ENCODE results near the gene CLEC16A.
A peak's percentile ranks its signal among the peaks of the same experiment; 100 is the strongest.
"Not testable (repeated sequence)": the region's sequence is repeated elsewhere in the genome, so short reads cannot be mapped to it uniquely, and the experiment has no call there.

The CLEC16A gene

DNA sequence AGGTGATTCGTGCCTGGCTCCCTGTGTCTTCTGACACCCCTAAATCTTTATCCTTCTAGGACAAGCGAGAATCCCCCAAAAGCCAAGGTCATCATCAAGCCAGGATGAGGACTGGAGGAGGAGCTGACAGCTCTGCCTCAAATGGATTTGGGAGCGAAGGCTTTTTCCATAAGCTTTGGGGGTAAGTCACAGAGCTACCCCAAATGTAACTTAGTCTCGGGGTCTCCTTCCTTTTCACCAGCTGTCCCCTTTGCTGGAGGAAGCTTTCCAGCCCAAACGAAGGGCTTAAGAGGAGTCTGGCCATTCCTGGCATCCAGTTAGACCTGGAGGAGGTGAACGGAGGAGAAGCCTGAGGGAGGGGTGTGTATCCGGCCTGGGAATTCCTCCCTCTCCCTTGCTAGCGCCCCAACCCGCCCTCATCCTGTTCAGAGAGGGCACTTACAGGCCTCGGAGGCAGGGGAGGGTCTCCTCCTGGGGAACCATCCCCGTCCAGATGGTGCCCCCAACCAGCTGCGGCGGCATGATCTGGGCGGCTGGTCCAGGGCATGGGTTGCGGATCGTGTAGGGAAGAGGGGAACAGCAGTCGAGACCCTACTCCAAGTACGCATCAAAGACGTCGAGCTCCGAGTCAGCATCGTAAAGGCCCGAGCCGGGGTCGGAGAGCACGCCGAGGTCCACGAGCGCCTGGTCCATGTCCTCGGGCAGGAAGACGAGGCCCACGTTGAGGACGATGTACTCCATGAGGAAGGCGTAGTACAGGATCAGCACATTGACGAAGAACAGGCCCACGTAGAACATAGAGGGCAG lies 3.0 kb upstream of the CLEC16A start:
- DNase-seq (ENCODE audit: low read depth) = peak; percentile 44

DNA sequence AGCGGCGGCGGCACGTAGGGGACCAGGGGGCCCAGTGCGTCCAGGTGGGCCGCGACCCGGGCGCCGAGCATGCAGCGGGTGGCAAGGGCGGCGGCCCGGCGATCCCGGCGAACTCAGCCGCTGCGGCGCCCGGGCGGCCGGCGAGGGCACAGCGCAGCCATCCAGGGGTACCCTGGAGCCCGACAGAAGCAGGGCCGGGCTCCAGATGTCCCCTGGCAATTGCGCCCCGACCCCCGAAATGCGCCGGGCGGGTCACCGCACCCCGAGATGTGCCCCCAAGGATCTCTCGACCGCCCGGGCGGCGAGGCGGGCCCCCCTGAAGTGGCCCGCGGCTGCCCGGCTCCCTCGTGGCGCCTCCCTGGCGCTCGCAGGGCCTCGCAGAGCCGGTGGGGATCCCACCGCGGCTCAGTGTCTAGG lies 2.4 kb upstream of the CLEC16A start:
- DNase-seq (ENCODE audit: low read depth) = not testable (repeated sequence)

GRCh38 chr16:10942352-10943063 lies 1.9 kb upstream of the CLEC16A start, which contains the start of gene DEXI:
Gene DEXI (minus strand): TSS chr16:10942468. CDS start chr16:10942005, 463 bp downstream.
- peak; percentile 90 for DNase-seq (ENCODE audit: low read depth)

GRCh38 chr16:10943064-10943353 lies 1.4 kb upstream of the CLEC16A start:
- DNase-seq (ENCODE audit: low read depth) = no peak

GRCh38 chr16:10945065-10945787 lies 862 bp downstream of the CLEC16A start:
- DNase-seq (ENCODE audit: low read depth) = no peak

- DNase-seq (ENCODE audit: low read depth) = no peak
Measured at GRCh38 chr16:10946308-10946707, 1.9 kb downstream of the CLEC16A start.

GRCh38 chr16:10947211-10947787 lies 2.9 kb downstream of the CLEC16A start:
- DNase-seq (ENCODE audit: low read depth) = no peak

GRCh38 chr16:10949424-10949970 lies 5.1 kb downstream of the CLEC16A start:
- DNase-seq (ENCODE audit: low read depth) = peak; percentile 71

GRCh38 chr16:10950393-10950792 lies 6.0 kb downstream of the CLEC16A start:
- peak; percentile 47 for DNase-seq (ENCODE audit: low read depth)

- peak; percentile 25 for DNase-seq (ENCODE audit: low read depth)
Measured at GRCh38 chr16:10951026-10951425, 6.7 kb downstream of the CLEC16A start.

DNA sequence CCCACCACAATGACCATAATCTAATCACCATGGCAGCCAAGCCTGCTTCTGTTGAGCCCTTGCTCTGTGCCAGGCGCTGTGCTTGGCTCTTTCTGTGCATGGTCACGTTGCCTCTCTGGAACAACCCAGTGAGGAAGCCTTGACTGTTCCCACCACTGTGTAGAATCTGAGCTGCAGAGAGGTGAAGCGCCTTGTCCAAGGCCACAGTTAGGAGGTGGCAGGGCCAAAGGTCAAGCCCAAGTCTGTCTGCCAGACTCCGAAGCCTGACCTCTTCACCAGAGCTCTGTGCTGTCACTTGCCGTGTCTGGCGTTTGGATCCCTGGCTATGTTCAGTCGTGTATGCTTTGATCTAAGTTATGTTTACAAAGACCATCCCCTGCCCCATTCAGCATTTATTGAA lies 10.5 kb downstream of the CLEC16A start:
- DNase-seq (ENCODE audit: low read depth) = no peak

DNA sequence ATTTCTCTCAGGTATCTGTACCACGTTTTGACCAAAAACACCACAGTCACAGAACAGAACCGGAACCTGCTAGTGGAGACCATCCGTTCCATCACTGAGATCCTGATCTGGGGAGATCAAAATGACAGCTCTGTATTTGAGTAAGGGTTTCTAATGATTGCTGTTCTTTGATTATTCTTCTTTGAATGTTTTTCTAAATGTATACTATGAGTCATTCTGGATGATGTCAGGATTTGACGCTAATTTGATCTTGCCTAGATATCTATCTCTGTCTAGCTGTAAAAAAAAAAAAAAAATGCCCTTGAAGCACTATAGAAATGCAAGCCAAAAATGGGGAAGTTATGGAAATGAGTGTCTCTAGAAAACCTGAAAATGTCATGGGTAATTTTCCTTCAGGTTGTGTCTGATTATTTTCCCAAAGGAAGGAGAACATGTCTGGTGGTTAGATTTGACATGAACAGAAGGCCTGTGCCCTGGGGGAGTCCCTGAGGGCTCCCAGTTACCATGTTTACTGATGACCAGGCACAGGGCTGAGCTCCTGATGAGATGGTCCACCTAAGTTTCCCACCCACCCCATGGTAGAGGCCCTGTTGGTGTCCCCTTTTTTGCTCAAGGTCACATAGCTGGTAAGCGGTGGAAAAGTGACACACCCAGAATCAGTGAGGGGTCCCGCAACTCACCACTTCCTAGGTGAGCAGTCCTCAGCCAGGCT lies 13.6 kb downstream of the CLEC16A start:
- peak; percentile 77 for DNase-seq (ENCODE audit: low read depth)

- DNase-seq (ENCODE audit: low read depth) = peak; percentile 62
Measured at GRCh38 chr16:10959161-10959560, 14.8 kb downstream of the CLEC16A start.

DNA sequence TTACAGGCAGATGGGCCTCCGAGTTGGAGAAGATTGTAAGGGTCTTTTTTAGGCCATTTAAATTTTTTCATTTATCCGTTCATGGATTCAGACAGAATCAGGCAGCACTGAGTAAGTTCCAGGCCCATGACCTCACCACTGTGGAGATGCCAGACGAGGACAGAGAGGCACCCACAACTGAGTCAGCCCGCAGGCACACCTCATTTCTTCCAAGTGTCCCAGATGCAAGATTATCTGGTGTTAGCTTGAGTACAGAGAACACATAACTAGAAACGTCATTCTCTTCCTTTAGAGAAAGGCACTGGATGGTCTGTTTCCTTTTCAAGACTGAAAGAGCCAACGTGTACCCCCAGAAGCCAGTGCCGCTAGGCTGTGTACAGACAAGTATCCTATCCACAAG lies 16.9 kb downstream of the CLEC16A start:
- DNase-seq (ENCODE audit: low read depth) = peak; percentile 92

DNA sequence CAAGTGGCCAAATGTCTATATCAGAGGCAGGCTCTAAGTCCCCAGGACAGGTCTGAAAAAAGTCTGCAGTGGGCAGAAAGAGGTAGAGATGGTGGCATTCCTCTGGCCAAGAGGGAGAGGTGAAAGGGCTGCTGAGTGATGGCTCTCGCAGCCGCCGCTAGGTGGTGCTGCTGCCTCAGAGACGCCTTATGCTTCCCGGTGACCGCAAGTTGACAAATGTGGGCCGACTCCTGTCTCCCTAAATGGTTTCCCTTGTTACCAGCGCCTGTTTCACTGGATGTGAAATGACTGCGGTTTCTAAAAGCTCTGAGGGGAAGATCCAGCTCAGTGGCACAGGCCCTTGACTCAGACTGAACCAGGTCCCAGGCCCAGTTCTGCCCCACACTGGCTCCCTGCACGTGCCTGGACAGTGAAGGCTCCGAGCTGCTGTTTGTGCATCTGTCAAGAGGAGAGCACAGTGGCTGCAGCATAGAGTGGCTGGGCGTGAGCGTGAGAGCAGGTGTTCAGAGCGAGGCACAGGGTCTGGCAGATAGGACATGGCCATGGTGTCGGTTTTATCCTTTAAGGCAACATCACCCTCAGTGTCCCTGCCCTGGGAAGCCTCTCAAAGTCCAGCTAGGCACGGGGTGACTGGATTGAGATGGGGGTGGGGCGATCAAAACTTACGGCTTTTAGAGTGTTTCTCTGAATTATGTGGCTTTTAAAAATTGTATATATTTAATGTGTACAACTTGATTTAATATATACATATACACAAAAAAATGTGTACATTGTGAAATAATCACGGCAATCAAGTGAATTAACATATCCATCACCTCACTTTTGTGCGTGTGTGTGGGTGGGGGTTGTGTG lies 19.9 kb downstream of the CLEC16A start:
- peak; percentile 85 for DNase-seq (ENCODE audit: low read depth)

DNA sequence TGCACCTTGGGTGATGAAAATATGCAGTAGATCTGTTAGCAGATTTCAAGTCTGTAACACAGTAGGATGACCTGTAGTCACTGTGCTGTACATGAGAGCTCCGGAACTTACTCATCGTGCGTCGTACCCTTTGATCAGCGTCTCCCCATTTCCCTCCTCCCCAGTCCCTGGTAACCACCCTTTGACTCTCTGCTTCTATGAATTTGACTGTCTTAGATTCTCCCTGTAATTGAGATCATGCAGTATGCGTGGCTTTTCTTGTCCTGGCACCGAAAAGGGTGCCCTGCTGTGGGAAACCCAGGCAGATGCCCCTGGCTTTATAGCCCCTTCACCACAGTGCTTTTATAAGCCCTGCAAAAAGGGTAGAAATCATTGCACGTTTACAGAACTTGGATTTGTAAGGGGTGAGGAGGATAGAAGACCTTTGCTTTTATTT lies 20.5 kb downstream of the CLEC16A start:
- peak; percentile 80 for DNase-seq (ENCODE audit: low read depth)

- DNase-seq (ENCODE audit: low read depth) = no peak
Measured at GRCh38 chr16:10965440-10966061, 21.2 kb downstream of the CLEC16A start.

- DNase-seq (ENCODE audit: low read depth) = no peak
Measured at GRCh38 chr16:10966129-10966528, 21.8 kb downstream of the CLEC16A start.

GRCh38 chr16:10966559-10966958 lies 22.2 kb downstream of the CLEC16A start:
- DNase-seq (ENCODE audit: low read depth) = not testable (repeated sequence)

DNA sequence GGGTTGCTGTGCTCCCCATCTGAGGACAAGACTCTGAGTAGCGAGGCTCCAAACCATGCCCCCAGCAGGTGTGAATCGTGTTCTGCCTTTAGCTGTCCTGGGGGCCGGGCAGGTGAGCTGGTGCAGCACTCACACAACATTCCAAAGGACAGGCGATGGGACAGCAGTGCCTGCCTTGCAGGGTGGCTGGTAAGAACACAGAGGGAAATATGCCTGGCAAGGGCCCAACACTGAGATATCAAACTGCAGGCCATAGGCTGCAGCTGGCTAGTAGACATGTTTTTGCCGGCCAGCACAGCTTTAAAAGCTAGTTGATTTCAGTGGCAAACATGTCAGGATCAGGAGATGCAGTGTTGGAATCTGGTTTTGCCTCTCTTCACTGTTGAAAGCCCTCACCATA lies 23.6 kb downstream of the CLEC16A start:
- DNase-seq (ENCODE audit: low read depth) = no peak
